ENCODE results near the gene CPD. TPM values are rescaled to one million over a fixed set of nuclear protein-coding genes. Genes with fewer than 3 reads are reported as not detected.
"Not testable (repeated sequence)": the region's sequence is repeated elsewhere in the genome, so short reads cannot be mapped to it uniquely, and the experiment has no call there.

The CPD gene
- total RNA-seq, 1 donor from 2014 or later, result 64.2 TPM

DNA sequence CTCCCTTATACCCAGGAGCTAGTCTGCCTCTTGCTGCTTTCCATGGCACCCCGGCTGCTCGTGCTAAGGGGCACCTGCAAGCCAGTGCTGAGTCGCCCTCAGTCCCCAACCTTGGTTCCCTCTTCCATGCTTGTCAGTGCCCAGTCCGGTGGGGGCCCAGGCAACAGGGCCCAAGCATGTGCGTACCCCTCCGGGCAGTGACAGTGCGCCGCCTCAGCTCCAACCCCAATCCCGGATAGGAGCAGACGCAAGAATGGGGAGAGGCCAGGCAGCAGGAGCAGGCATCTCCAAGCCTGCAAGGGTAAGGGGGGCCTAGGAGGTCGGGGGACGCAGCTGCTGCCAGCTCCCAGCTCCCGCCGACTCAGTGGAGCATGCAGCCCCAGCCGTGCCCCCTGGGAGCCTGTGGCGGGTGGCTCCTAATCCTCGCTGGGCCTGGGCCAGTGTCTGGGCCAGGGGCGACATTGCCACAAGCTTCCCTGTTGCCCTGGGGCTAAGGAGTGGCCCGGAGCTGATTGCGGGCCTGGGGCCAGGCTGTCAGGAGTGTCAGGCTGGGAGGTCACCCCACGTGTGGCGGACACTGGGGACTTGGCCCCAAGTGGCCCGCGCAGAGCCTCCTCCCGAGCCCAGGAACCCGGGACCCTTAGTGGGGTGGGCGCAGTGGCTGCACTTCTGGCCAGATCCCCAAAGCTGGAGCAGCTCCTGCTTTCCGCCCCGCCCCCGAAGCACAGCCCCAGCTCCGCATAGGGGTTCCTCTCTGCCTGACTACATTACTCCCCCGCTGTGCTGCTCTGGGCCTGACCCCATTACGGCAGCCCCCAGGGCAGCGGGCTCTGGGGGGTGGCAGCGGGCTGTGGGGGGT, 9.8 kb downstream of the CPD start:
- no peak for DNase-seq

DNA sequence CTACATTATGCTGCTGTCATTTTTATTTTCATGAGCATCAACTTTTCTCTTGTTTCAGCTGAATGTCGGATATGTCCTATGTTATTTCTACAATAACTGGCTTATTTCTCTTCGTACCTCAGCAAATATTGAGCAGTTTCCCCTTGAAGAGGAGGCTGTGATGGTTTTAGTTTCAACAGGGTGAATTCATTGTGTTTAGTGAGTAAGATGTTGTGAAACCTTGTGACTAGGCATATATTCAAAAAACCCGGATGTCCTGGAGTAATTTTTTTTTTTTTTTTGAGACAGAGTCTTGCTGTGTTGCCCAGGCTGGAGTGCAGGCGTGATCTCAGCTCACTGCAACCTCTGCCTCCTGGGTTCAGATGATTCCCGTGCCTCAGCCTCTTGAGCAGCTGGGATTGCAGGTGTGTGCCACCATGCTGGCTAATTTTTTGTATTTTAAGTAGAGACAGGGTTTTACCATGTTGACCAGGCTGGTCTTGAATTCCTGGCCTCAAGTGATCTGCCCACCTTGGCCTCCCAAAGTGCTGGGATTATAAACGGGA, 11.1 kb downstream of the CPD start:
- no peak for DNase-seq

- DNase-seq, result no peak
Observed at GRCh38 chr17:30391534-30391933, 12.8 kb downstream of the CPD start.

DNA sequence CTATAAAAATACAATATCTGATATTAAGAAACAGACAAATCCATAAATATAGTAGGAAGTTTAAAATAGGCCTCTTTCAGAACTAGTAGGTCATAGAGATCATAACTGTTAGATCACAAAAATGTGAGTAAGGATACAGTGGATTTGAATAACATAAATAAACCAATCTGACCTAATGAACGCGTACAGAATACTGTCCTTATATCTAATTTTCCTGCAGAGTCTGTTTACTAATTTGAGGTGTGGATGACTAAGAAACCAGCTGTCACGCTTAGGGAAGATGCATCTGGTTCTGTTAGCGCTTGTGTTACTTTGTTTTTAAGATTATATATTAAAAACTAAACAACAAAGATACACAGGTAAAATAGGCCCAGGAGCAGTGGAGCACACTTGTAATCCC, 14.8 kb downstream of the CPD start:
- DNase-seq, result no peak

- no peak for DNase-seq
Observed at GRCh38 chr17:30393911-30394867, 15.5 kb downstream of the CPD start.

DNA sequence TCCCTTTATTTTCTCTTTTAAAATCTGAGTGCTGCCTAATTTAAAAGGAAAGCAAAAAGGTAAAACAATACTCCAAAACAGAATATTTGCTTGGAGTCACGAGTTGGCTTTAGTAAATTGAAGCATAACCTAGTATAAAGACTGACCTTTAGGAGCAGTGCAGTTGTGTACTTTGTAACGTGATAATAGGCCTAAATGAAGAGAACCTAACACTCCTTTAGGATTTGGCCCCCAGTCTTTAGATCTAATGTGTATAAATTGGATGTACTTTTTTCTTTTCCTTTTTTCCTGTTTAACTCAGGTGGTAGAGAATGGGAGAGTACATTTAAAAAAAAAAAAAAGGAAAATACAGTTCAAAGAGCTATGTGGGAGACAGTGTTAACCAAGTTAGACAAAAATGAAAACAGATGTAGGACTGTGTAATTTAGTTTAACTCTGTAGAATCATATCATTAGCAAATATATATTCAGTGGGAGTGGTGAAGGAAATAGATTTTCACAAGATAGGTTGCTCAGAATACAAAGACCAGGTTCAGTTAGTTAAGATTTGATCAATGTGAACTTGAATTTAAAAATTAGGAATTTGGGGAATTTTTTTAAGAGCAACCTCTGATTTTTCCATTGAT, 16.8 kb downstream of the CPD start:
- no peak for DNase-seq

DNA sequence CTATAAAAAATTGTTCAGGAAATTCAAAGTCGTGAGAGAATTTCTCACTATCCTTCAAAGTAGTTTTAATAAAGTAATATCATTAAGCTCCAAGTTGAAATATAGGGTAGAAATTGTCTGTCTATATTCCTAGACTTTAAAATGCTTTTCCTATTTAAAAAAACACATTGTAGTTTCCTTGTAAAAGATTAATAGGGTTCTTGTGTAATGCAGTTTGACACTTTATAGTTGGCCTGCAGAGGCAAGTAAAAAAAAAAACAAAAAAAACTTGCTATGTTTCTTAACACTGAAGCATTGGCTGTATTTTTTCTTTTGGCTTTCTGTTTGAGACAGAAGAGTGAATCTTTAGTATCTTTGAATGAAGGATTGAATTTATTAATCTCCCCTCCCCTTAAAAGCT, 17.4 kb downstream of the CPD start:
- DNase-seq, result no peak

- DNase-seq, result no peak
Observed at GRCh38 chr17:30396612-30397011, 17.9 kb downstream of the CPD start.

GRCh38 chr17:30398328-30399041, 19.8 kb downstream of the CPD start:
- DNase-seq, result no peak

- DNase-seq, result no peak
Observed at GRCh38 chr17:30401097-30401496, 22.4 kb downstream of the CPD start.

- DNase-seq, result no peak
Observed at GRCh38 chr17:30405161-30405560, 26.4 kb downstream of the CPD start.

GRCh38 chr17:30410627-30411026, 31.9 kb downstream of the CPD start:
- DNase-seq, result not testable (repeated sequence)

- not testable (repeated sequence) for DNase-seq
Observed at GRCh38 chr17:30412008-30412496, 33.3 kb downstream of the CPD start.

- DNase-seq, result no peak
Observed at GRCh38 chr17:30413109-30413508, 34.4 kb downstream of the CPD start.

GRCh38 chr17:30414486-30414885, 35.8 kb downstream of the CPD start:
- DNase-seq, result no peak

DNA sequence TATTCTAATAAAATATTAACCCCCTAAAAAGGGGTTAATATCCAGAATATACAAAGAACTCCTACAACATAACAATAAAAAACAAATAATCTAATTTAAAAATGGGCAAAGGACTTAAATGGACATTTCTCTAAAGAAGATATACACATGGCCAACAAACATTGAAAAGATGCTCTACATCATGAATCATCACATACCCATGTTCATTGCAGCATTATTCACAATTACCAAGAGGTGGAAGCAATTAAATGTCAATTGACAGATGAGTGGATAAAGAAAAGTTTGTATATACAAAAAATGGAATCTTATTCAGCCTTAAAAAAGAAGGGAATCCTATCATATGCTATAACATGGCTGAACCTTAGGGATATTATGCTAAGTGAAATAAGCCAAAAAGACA, 36.8 kb downstream of the CPD start:
- no peak for DNase-seq

DNA sequence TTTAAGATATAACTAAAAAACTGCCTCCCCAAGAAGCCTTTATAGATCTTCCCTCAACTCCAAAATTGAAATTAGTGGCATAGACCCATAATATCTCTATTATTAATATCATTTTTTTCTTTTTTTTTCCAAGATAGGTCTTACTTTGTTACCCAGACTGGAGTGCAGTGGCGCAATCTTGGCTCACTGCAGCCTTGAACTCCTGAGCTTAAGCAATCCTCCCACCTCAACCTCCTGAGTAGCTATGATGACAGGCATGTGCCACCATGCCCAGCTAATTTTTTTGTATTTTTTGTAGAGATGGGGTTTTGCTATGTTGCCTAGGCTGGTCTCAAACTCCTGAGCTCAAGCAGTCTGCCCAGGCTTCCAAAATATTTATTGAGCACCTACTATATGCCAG, 39.3 kb downstream of the CPD start:
- not testable (repeated sequence) for DNase-seq

DNA sequence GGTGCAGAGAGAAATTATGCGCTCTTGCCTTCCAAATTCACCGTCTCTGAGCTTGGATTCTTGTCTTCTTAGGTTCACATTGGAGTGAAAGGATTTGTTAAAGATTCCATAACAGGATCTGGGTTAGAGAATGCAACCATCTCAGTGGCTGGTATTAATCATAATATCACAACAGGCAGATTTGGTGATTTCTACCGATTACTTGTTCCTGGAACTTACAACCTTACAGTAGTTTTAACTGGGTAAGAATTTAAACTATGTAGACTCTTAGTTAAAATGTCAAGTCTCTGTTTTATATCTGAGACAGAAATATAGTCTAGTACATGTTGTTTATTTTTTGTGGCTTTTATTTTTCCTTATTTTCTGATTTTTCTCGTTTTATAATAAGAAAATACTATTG, 42.9 kb downstream of the CPD start:
- no peak for DNase-seq

- DNase-seq, result no peak
Observed at GRCh38 chr17:30422171-30422570, 43.4 kb downstream of the CPD start.

- DNase-seq, result no peak
Observed at GRCh38 chr17:30424471-30424870, 45.7 kb downstream of the CPD start.

DNA sequence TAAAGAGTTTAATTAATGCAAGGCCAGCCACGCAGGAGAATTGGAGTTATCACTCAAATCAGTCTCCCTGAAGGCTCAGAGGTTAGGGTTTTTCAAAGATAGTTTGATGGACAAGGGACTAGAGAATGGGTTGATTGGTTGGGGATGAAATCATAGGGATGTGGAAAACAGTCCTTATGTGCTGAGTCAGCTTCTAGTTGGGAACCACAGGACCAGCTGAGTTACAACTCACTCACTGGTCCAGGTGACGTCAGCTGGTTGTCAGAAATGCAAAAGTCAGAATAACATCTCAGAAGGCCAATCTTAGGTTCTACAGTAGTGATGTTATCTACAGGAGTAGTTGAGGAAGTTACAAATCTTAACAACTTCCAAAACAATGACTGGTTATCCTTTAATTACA, 47.6 kb downstream of the CPD start:
- DNase-seq, result no peak

DNA sequence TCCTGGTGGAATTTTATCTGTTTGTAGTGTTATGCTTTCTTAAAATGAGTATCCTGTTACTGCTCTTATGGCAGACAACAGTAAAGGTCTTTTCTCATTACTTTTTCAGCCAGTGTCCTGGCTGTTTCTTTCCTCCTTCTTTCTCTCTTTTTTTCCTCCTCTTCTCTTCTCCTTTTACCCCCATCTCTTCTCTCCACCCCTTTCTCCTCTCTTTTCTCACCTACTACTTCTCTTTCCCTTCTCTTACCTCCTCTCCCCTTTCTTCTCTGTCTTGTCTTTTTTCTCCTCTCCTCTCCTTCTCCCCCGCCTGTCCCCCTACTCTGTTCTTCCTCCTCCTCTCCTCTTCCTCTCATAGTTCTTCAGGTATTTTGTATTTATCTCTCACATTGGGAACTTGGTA, 48.9 kb downstream of the CPD start:
- no peak for DNase-seq
